HG03439 (cell line): ENCODE results near the gene STAB2.

Experiments
- ATAC-seq: cut with Tn5 transposase; IDR thresholded peaks from one replicate; pipeline ENCODE4 v1.9.1; 2021; ENCODE audit warnings: mild to moderate bottlenecking, moderate library complexity; ENCODE audit not compliant: unreplicated experiment

The STAB2 gene

GRCh38 chr12:103586132-103586531 is 941 bp upstream of the STAB2 start:
- ATAC-seq = no peak

GRCh38 chr12:103588680-103589079 is 1.6 kb downstream of the STAB2 start:
- ATAC-seq = no peak

- no peak for ATAC-seq
Observed at GRCh38 chr12:103589517-103589916, 2.4 kb downstream of the STAB2 start.

GRCh38 chr12:103590271-103590670 is 3.2 kb downstream of the STAB2 start:
- no peak for ATAC-seq

- no peak for ATAC-seq
Observed at GRCh38 chr12:103596981-103597380, 9.9 kb downstream of the STAB2 start.

GRCh38 chr12:103599274-103599673 is 12.2 kb downstream of the STAB2 start:
- no peak for ATAC-seq

- ATAC-seq = no peak
Observed at GRCh38 chr12:103600967-103601728, 14.1 kb downstream of the STAB2 start.

- ATAC-seq = no peak
Observed at GRCh38 chr12:103620395-103620794, 33.3 kb downstream of the STAB2 start.

GRCh38 chr12:103623716-103624115 is 36.6 kb downstream of the STAB2 start:
- ATAC-seq = no peak

GRCh38 chr12:103626498-103626897 is 39.4 kb downstream of the STAB2 start:
- no peak for ATAC-seq

GRCh38 chr12:103627189-103627855 is 40.2 kb downstream of the STAB2 start:
- no peak for ATAC-seq

- peak; percentile 83 for ATAC-seq
Observed at GRCh38 chr12:103632554-103633216, 45.6 kb downstream of the STAB2 start.

GRCh38 chr12:103634732-103635131 is 47.7 kb downstream of the STAB2 start:
- ATAC-seq = no peak

GRCh38 chr12:103635419-103635818 is 48.3 kb downstream of the STAB2 start:
- ATAC-seq = no peak

GRCh38 chr12:103637021-103637420 is 49.9 kb downstream of the STAB2 start:
- no peak for ATAC-seq

- no peak for ATAC-seq
Observed at GRCh38 chr12:103637429-103637828, 50.4 kb downstream of the STAB2 start.

- no peak for ATAC-seq
Observed at GRCh38 chr12:103639983-103640382, 52.9 kb downstream of the STAB2 start.

GRCh38 chr12:103640410-103640809 is 53.3 kb downstream of the STAB2 start:
- no peak for ATAC-seq

GRCh38 chr12:103640831-103641230 is 53.8 kb downstream of the STAB2 start:
- no peak for ATAC-seq

- ATAC-seq = no peak
Observed at GRCh38 chr12:103642240-103642864, 55.3 kb downstream of the STAB2 start.

- no peak for ATAC-seq
Observed at GRCh38 chr12:103645202-103645601, 58.1 kb downstream of the STAB2 start.
